ENCODE data around the gene NR4A1.

The NR4A1 gene

GRCh38 chr12:52050758-52051541 is at the start of gene NR4A1:
Gene NR4A1 (plus strand): TSS chr12:52051442. CDS start chr12:52054329, 2,887 bp downstream.
- peak; percentile 95 for DNase-seq

- DNase-seq, result no peak
These were observed 48.2 kb upstream of the NR4A1 start for GRCh38 chr12:52003016-52003550.

- DNase-seq, result no peak
These were observed 47.7 kb upstream of the NR4A1 start for GRCh38 chr12:52003591-52003990.

GRCh38 chr12:52004042-52004648 is 47.1 kb upstream of the NR4A1 start:
- peak; percentile 59 for DNase-seq

- DNase-seq, result no peak
These were observed 45.9 kb upstream of the NR4A1 start for GRCh38 chr12:52005218-52005902.

GRCh38 chr12:52005903-52006703 is 45.1 kb upstream of the NR4A1 start:
- DNase-seq, result peak; percentile 42

- DNase-seq, result peak; percentile 78
These were observed 44.5 kb upstream of the NR4A1 start, which contains the start of gene TAMALIN for GRCh38 chr12:52006726-52007157. Gene TAMALIN (plus strand): TSS chr12:52006946. CDS start chr12:52007020, 74 bp downstream.

GRCh38 chr12:52007158-52007921 is 43.9 kb upstream of the NR4A1 start:
- peak; percentile 59 for DNase-seq

- DNase-seq, result no peak
These were observed 43.2 kb upstream of the NR4A1 start for GRCh38 chr12:52007982-52008510.

- DNase-seq, result no peak
These were observed 42.0 kb upstream of the NR4A1 start for GRCh38 chr12:52009081-52009751.

- no peak for DNase-seq
These were observed 41.1 kb upstream of the NR4A1 start for GRCh38 chr12:52010152-52010622.

GRCh38 chr12:52010692-52011601 is 40.3 kb upstream of the NR4A1 start:
- DNase-seq, result no peak

GRCh38 chr12:52011602-52012214 is 39.5 kb upstream of the NR4A1 start:
- no peak for DNase-seq

- no peak for DNase-seq
These were observed 37.5 kb upstream of the NR4A1 start for GRCh38 chr12:52013626-52014310.

- no peak for DNase-seq
These were observed 36.4 kb upstream of the NR4A1 start for GRCh38 chr12:52014567-52015530.

GRCh38 chr12:52015532-52016041 is 35.7 kb upstream of the NR4A1 start:
- DNase-seq, result no peak
